A673 (cell line): ENCODE measurements around the gene TBKBP1.

Experiments
- CTCF ChIP-seq: fragments of 300-800, 200-600 bp; sonication (generic); conservative IDR thresholded peaks from 2 replicates; pipeline ENCODE4 v1.5.1; 2017; ENCODE audit warnings: low read depth, mild to moderate bottlenecking, antibody characterized with exemption, low read length, moderate library complexity, mixed read lengths
- EZH2 ChIP-seq: fragments of 200-600 bp; sonication (generic); IDR thresholded peaks from 2 replicates; pipeline ENCODE4 v1.6.1; 2017; ENCODE audit warnings: borderline replicate concordance, low read depth, mild to moderate bottlenecking, mixed read lengths, antibody characterized with exemption, low read length; ENCODE audit not compliant: poor library complexity, severe bottlenecking

- TF ChIP-seq CTCF (no peak), EZH2 (no peak)
These were observed 3.0 kb downstream of the TBKBP1 start for GRCh38 chr17:47696717-47697642.
